ENCODE results near the gene HDAC10. TPM values are rescaled to one million over a fixed set of nuclear protein-coding genes. Genes with fewer than 3 reads are reported as not detected.
A peak's percentile ranks its signal among the peaks of the same experiment; 100 is the strongest.

The HDAC10 gene
- total RNA-seq, 1 experiment from 2014 or later, result 45.0 TPM

- peaks cover 0 to 2% of the 10 kb centered on the region in 2 experiments; a peak in 1 of 5 replicates for H3K9me3 Mint-ChIP-seq
- no peak overlapping the region for H2AK5ac ChIP-seq (ENCODE audit: insufficient read length, low read length)
- peaks cover 7 to 31% (median 23%) of the 10 kb centered on the region in 3 experiments for H3K36me3 Mint-ChIP-seq (ENCODE audit: insufficient read depth in 1 of 3, low read depth in 3 of 3)
Measured at GRCh38 chr22:50229370-50229769, 21.7 kb downstream of the HDAC10 start.

More at GRCh38 chr22:50229370-50229769, 21.7 kb downstream of the HDAC10 start:
- Histone ChIP-seq H4K91ac (ENCODE audit: insufficient read length, low read depth, low read length) (no peak overlapping the region), H4K8ac (replicated peaks; ENCODE audit: insufficient read length, low read depth, low read length) (no peak overlapping the region), H3K18ac (ENCODE audit: insufficient read length, low read depth, low read length) (no peak overlapping the region), H2AFZ (ENCODE audit: low read length) (no peak overlapping the region), H3K27me3 (ENCODE audit: insufficient read depth, low read length) (no peaks in the 10 kb centered on the region), H2BK12ac (ENCODE audit: insufficient read length, low read depth, low read length) (no peak overlapping the region), H3K14ac (ENCODE audit: insufficient read depth, low read length) (no peak overlapping the region), H3K56ac (ENCODE audit: insufficient read length, low read depth, low read length) (no peak overlapping the region), H3K27ac (ENCODE audit: insufficient read length, low read depth, low read length) (no peak overlapping the region), H2BK20ac (ENCODE audit: low read depth, low read length, poor library complexity, severe bottlenecking) (no peak overlapping the region), H3K4me2 (ENCODE audit: insufficient read depth, insufficient read length, low read length) (no peak overlapping the region), H3K4ac (ENCODE audit: low read depth, low read length) (no peak overlapping the region), H3K79me2 (ENCODE audit: insufficient read depth, low read length) (no peaks in the 10 kb centered on the region), H4K20me1 (ENCODE audit: control insufficient read depth, insufficient read depth, insufficient read length) (peaks cover 3% of the 10 kb centered on the region), H3K23me2 (ENCODE audit: insufficient read length, low read depth, low read length, poor library complexity, severe bottlenecking) (no peaks in the 10 kb centered on the region), H3T11ph (ENCODE audit: low read length) (no peak overlapping the region), H3K9ac (ENCODE audit: extremely low read depth, insufficient read length, low read length) (no peak overlapping the region), H3K23ac (ENCODE audit: insufficient read length, low read depth, low read length) (no peak overlapping the region), H2BK5ac (ENCODE audit: insufficient read length, low read length) (no peak overlapping the region), H3K9me3 (ENCODE audit: control insufficient read depth, low read depth, low read length) (no peaks in the 10 kb centered on the region), H3K4me1 (ENCODE audit: insufficient read depth, low read length) (no peaks in the 10 kb centered on the region), H4K5ac (ENCODE audit: insufficient read length, low read depth, low read length) (no peak overlapping the region), H2BK15ac (ENCODE audit: low read depth, low read length) (no peak overlapping the region), H2BK120ac (ENCODE audit: low read depth, low read length, poor library complexity, severe bottlenecking) (no peak overlapping the region), H3K79me1 (ENCODE audit: insufficient read depth, low read depth, low read length, poor library complexity, severe bottlenecking) (no peaks in the 10 kb centered on the region)
- no peak overlapping the region for H3K4me3 Mint-ChIP-seq
- WGBS (ENCODE audit: extremely low coverage, insufficient read length, low lambda C conversion rate), result no CpG with 5 or more reads among the region's 16 CpGs
- no peaks in the 10 kb centered on the region for H3K27me3 Mint-ChIP-seq (ENCODE audit: low read depth)
- DNase-seq, result no peak
- no peak for TF ChIP-seq CTCF (conservative IDR thresholded peaks at IDR 0.05)
- no peaks in the 10 kb centered on the region for H3K4me1 Mint-ChIP-seq
- H3K27ac Mint-ChIP-seq, result peak overlapping the region in 2 of 3 experiments; percentile 37 to 91; a peak in 4 of 7 replicates

All from H9 (cell line).